IMR-90 (cell line): ENCODE results near the gene ASIC2. TPM values are rescaled to one million over a fixed set of nuclear protein-coding genes. Genes with fewer than 3 reads are reported as not detected.

Experiments used
- ATAC-seq: fragments of 200-7000 bp; cut with Tn5 transposase; 2 replicates; pipeline ENCODE4 v1.9.1; 2020; ENCODE audit warnings: low read depth, mild to moderate bottlenecking, moderate library complexity
- BruUV-seq: library from RNA; stranded (reverse); fragments of 400-500 nt; replicated peaks from 2 replicates; lab custom pipeline; 2021; lab: Mats Ljungman, UMichigan
- CTCF ChIA-PET: fragments of 300-600 bp; formaldehyde crosslinking; extraction: SDS; loops from one replicate; lab custom pipeline; 2021; ENCODE audit warnings: antibody characterized with exemption; lab: Yijun Ruan, JAX
- POLR2A ChIA-PET: fragments of 300-600 bp; sonication (Branson Sonifier 250); formaldehyde crosslinking; loops from one replicate; lab custom pipeline; 2022; ENCODE audit warnings: antibody characterized with exemption; ENCODE audit not compliant: unreplicated experiment; lab: Charles Lee
- DNase-seq: peaks from one replicate; pipeline ENCODE4 v3.0.0; 2013
- H2AFZ ChIP-seq: replicated peaks from 2 replicates; pipeline ENCODE3; 2013; ENCODE audit warnings: low read length, mild to moderate bottlenecking; ENCODE audit not compliant: poor library complexity
- H2AK5ac ChIP-seq: 2 replicates; pipeline ENCODE4 v1.6.1; 2013; ENCODE audit warnings: low read depth, low read length, inconsistent platforms
- H2AK9ac ChIP-seq: replicated peaks from 2 replicates; pipeline ENCODE3; 2013; ENCODE audit warnings: mild to moderate bottlenecking, low read depth, low read length, moderate library complexity; ENCODE audit not compliant: poor library complexity
- H2BK120ac ChIP-seq: 2 replicates; pipeline ENCODE4 v1.6.1; 2013; ENCODE audit warnings: low read depth, low read length, inconsistent platforms
- H2BK15ac ChIP-seq: 3 replicates; pipeline ENCODE4 v1.6.1; 2013; ENCODE audit warnings: low read depth, low read length, inconsistent platforms
- H2BK20ac ChIP-seq: 2 replicates; pipeline ENCODE4 v1.6.1; 2013; ENCODE audit warnings: low read depth, mild to moderate bottlenecking, inconsistent platforms, low read length, moderate library complexity
- H2BK5ac ChIP-seq: 2 replicates; pipeline ENCODE4 v1.6.1; 2013; ENCODE audit warnings: mild to moderate bottlenecking, low read depth, low read length, inconsistent platforms; ENCODE audit not compliant: poor library complexity, severe bottlenecking
- H3K14ac ChIP-seq: replicated peaks from 2 replicates; pipeline ENCODE4 v1.6.1; 2013; ENCODE audit warnings: low read depth, low read length, inconsistent platforms
- H3K18ac ChIP-seq: 2 replicates; pipeline ENCODE4 v1.6.1; 2013; ENCODE audit warnings: low read depth, low read length, control low read depth
- H3K23ac ChIP-seq: 2 replicates; pipeline ENCODE4 v1.6.1; 2013; ENCODE audit warnings: low read depth, low read length, inconsistent platforms
- H3K27ac ChIP-seq: 2 replicates; pipeline ENCODE4 v1.5.1; 2013; ENCODE audit warnings: mild to moderate bottlenecking, control low read depth, low read length; ENCODE audit not compliant: insufficient read depth
- H3K27me3 ChIP-seq: 2 replicates; pipeline ENCODE4 v1.6.1; 2013; ENCODE audit warnings: low read length; ENCODE audit not compliant: control insufficient read depth, insufficient read depth
- H3K36me3 ChIP-seq: 2 replicates; pipeline ENCODE4 v1.6.1; 2013; ENCODE audit warnings: low read length, mixed read lengths; ENCODE audit not compliant: control insufficient read depth, insufficient read depth
- H3K4ac ChIP-seq: 2 replicates; pipeline ENCODE4 v1.6.1; 2013; ENCODE audit warnings: low read depth, low read length, inconsistent platforms
- H3K4me1 ChIP-seq: 2 replicates; pipeline ENCODE4 v1.6.1; 2013; ENCODE audit warnings: low read length, mixed read lengths; ENCODE audit not compliant: control insufficient read depth, insufficient read depth
- H3K4me2 ChIP-seq: 2 replicates; pipeline ENCODE4 v1.6.1; 2013; ENCODE audit warnings: low read depth, mild to moderate bottlenecking, control low read depth, low read length, moderate library complexity
- H3K4me3 ChIP-seq: 2 replicates; pipeline ENCODE4 v1.5.1; 2013; ENCODE audit warnings: low read depth, mild to moderate bottlenecking, control low read depth, low read length, moderate library complexity; ENCODE audit not compliant: insufficient read depth
- H3K56ac ChIP-seq: 2 replicates; pipeline ENCODE4 v1.6.1; 2013; ENCODE audit warnings: low read length, inconsistent platforms; ENCODE audit not compliant: insufficient read depth; ENCODE audit errors: extremely low read depth
- H3K79me1 ChIP-seq, 2 experiments: 2 replicates each; pipeline ENCODE4 v1.6.1; 2013; ENCODE audit warnings: low read length in 2 of 2, inconsistent platforms in 1 of 2, low read depth in 1 of 2
- H3K9ac ChIP-seq: 2 replicates; pipeline ENCODE4 v1.6.1; 2013; ENCODE audit warnings: low read depth, low read length, control low read depth
- H3K9me1 ChIP-seq: 2 replicates; pipeline ENCODE4 v1.6.1; 2013; ENCODE audit warnings: low read length, inconsistent platforms; ENCODE audit not compliant: insufficient read depth
- H3K9me3 ChIP-seq: 2 replicates; pipeline ENCODE4 v1.6.1; 2013; ENCODE audit warnings: low read length; ENCODE audit not compliant: control insufficient read depth, insufficient read depth
- H4K20me1 ChIP-seq: 2 replicates; pipeline ENCODE4 v1.6.1; 2013; ENCODE audit warnings: low read length, inconsistent platforms; ENCODE audit not compliant: insufficient read depth
- H4K5ac ChIP-seq: 2 replicates; pipeline ENCODE4 v1.6.1; 2013; ENCODE audit warnings: mild to moderate bottlenecking, low read depth, low read length, control low read depth
- H4K8ac ChIP-seq, 2 experiments: 2 replicates each; pipeline ENCODE4 v1.6.1; 2013; ENCODE audit warnings: low read depth in 2 of 2, low read length in 2 of 2, control low read depth in 1 of 2, inconsistent platforms in 1 of 2
- H4K91ac ChIP-seq: 2 replicates; pipeline ENCODE4 v1.6.1; 2013; ENCODE audit warnings: low read depth, low read length, inconsistent platforms; ENCODE audit not compliant: insufficient read depth
- FOS ChIP-seq: fragments of 150-350 bp; IDR thresholded peaks from 2 replicates; pipeline ENCODE4 v1.6.1; 2016; ENCODE audit warnings: low read depth, low read length
- POLR2A ChIP-seq: IDR thresholded peaks from 2 replicates; pipeline ENCODE4 v1.6.1; 2012; ENCODE audit warnings: mild to moderate bottlenecking, low read depth, low read length
- RAD21 ChIP-seq: IDR thresholded peaks from 2 replicates; pipeline ENCODE4 v1.6.1; 2012; ENCODE audit warnings: low read length, improper control_type of control experiment
- RCOR1 ChIP-seq: IDR thresholded peaks from 2 replicates; pipeline ENCODE4 v1.6.1; 2012; ENCODE audit warnings: mild to moderate bottlenecking, low read length, improper control_type of control experiment; ENCODE audit not compliant: insufficient replicate concordance
- WGBS, 2 experiments: methylation state at CpG; one replicate each; pipeline versions ENCODE4 v1.1.5 to v1.1.7; 2013; ENCODE audit warnings: missing lambda C conversion rate in 2 of 2; ENCODE audit not compliant: insufficient read length in 1 of 2; ENCODE audit errors: extremely low coverage in 2 of 2; 5-methylcytosine and 5-hydroxymethylcytosine counted together
- dilution Hi-C: fragments of 300-500 bp; cut with HindIII; formaldehyde crosslinking; loops from one replicate; pipeline ENCODE4 v1.14.3; 2018; ENCODE audit warnings: low sequenced_read_pairs; ENCODE audit not compliant: unreplicated experiment
- in situ Hi-C: fragments of 300-500 bp; cut with MboI; formaldehyde crosslinking; loops from 3 replicates; pipeline ENCODE4 v1.14.3; 2019; ENCODE audit warnings: low sequenced_read_pairs, inconsistent platforms, mixed read lengths
- intact Hi-C: fragments of 100-400 bp; cut with micrococcal nuclease; formaldehyde crosslinking; loops from 2 replicates; pipeline ENCODE4 v1.10.0; 2022
- polyA plus RNA-seq, 3 experiments: library from polyadenylated mRNA; depleted of rRNA; stranded (reverse); fragments of >200 nt; gene quantifications; 2 replicates each; pipeline ENCODE4 v1.2.3, GENCODE V29; 2012; ENCODE audit warnings: low replicate concordance in 1 of 3
- total RNA-seq: library from RNA; depleted of rRNA; stranded (reverse); fragments of >200 nt; gene quantifications from 2 replicates; pipeline ENCODE4 v1.2.3, GENCODE V29; 2012
- TF ChIP-seq, protein P1 (sequence below): fragments of 150-350 bp; IDR thresholded peaks from 2 replicates; pipeline ENCODE4 v1.6.1; 2016; ENCODE audit warnings: low read depth, mild to moderate bottlenecking, low read length, moderate library complexity, borderline replicate concordance

ASIC2 gene
- total and polyA plus RNA-seq, 2 of the 4 experiments (the other 2 are of a cell fraction) = under 0.01 to 0.15 TPM

- no peak overlapping the region for H4K5ac ChIP-seq
- peaks cover 2% of the 10 kb centered on the region for H3K27me3 ChIP-seq
- no peak overlapping the region for H4K8ac ChIP-seq
- H4K20me1 ChIP-seq = no peaks in the 10 kb centered on the region; the same call in 1 of the 2 replicates
- H3K14ac ChIP-seq = no peak overlapping the region
- no peaks in the 10 kb centered on the region for H3K79me1 ChIP-seq
- dilution Hi-C loops = no loop called here
- no peak overlapping the region for H3K9ac ChIP-seq
- no peak overlapping the region for H2AK5ac ChIP-seq
- H3K9me1 ChIP-seq = no peaks in the 10 kb centered on the region; the same call in 1 of the 2 replicates
- H2BK120ac ChIP-seq = no peak overlapping the region
- no peak overlapping the region for H3K4ac ChIP-seq
- H3K23ac ChIP-seq = no peak overlapping the region
- no peak overlapping the region for H3K18ac ChIP-seq
- ATAC-seq (no peak), DNase-seq (no peak)
- H3K27ac ChIP-seq = no peak overlapping the region
- no peak overlapping the region for H3K4me3 ChIP-seq
- intact Hi-C loops = no loop called here
- H2BK15ac ChIP-seq = no peak overlapping the region
- no peaks in the 10 kb centered on the region for H3K4me1 ChIP-seq
- H2AK9ac ChIP-seq = no peak overlapping the region
- CTCF ChIA-PET = interaction anchor here (1.1 kb wide), 1 partner anchor 12 kb away, joined by 3 read pairs; no protein-coding TSS in a partner anchor
- H4K91ac ChIP-seq = no peak overlapping the region
- no peak overlapping the region for H3K56ac ChIP-seq
- H2BK5ac ChIP-seq = no peak overlapping the region
- no peak overlapping the region for H3K4me2 ChIP-seq
- TF ChIP-seq RAD21 = no peak
- TF ChIP-seq, protein P1, sequence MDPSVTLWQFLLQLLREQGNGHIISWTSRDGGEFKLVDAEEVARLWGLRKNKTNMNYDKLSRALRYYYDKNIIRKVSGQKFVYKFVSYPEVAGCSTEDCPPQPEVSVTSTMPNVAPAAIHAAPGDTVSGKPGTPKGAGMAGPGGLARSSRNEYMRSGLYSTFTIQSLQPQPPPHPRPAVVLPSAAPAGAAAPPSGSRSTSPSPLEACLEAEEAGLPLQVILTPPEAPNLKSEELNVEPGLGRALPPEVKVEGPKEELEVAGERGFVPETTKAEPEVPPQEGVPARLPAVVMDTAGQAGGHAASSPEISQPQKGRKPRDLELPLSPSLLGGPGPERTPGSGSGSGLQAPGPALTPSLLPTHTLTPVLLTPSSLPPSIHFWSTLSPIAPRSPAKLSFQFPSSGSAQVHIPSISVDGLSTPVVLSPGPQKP = no peak
- TF ChIP-seq POLR2A = no peak
- TF ChIP-seq RCOR1 = no peak
- no peak for TF ChIP-seq FOS
- H3K36me3 ChIP-seq = no peaks in the 10 kb centered on the region
- no CpG with 5 or more reads among the region's 4 CpGs for WGBS, 2 experiments
- H2AFZ ChIP-seq = no peak overlapping the region
- H2BK20ac ChIP-seq = no peak overlapping the region
- no peaks in the 10 kb centered on the region for H3K9me3 ChIP-seq
- BruUV-seq = no TSS peak
- POLR2A ChIA-PET = no interaction called here
- in situ Hi-C loops = no loop called here
Observed at GRCh38 chr17:33201283-33201682, 91.8 kb downstream of the ASIC2 start.
